A673 (cell line): Measurements from ENCODE around the gene OSBP2. TPM values are rescaled to one million over a fixed set of nuclear protein-coding genes. Genes with fewer than 3 reads are reported as not detected.

Experiments used
- BruUV-seq: library from RNA; stranded (reverse); fragments of 400-500 nt; replicated peaks from 2 replicates; lab custom pipeline; 2021; lab: Mats Ljungman, UMichigan
- CTCF ChIA-PET: fragments of 300-600 bp; sonication (Branson Sonifier 250); formaldehyde crosslinking; loops from one replicate; lab custom pipeline; 2022; ENCODE audit warnings: antibody characterized with exemption; lab: Charles Lee
- POLR2A ChIA-PET: fragments of 300-600 bp; sonication (Branson Sonifier 250); formaldehyde crosslinking; loops from one replicate; lab custom pipeline; 2022; ENCODE audit warnings: antibody characterized with exemption; ENCODE audit not compliant: low non-redundant PET; lab: Charles Lee
- DNase-seq: peaks from one replicate; pipeline ENCODE4 v3.0.0-alpha.2; 2015; ENCODE audit warnings: low spot score
- H3K27ac ChIP-seq: fragments of 200-600 bp; sonication (generic); 2 replicates; pipeline ENCODE4 v1.5.1; 2016; ENCODE audit warnings: mixed run types, low read depth, mild to moderate bottlenecking, mixed read lengths, antibody characterized with exemption, low read length; ENCODE audit not compliant: poor library complexity, severe bottlenecking
- H3K27me3 ChIP-seq: fragments of 200-600 bp; sonication (generic); replicated peaks from 2 replicates; pipeline ENCODE4 v1.6.1; 2017; ENCODE audit warnings: mixed run types, low read depth, mild to moderate bottlenecking, mixed read lengths, antibody characterized with exemption, low read length; ENCODE audit not compliant: insufficient read depth, poor library complexity
- H3K36me3 ChIP-seq: fragments of 200-600 bp; sonication (generic); 2 replicates; pipeline ENCODE4 v1.6.1; 2016; ENCODE audit warnings: mixed run types, mild to moderate bottlenecking, mixed read lengths, antibody characterized with exemption, low read length; ENCODE audit not compliant: insufficient read depth, poor library complexity, severe bottlenecking
- H3K4me1 ChIP-seq: fragments of 200-600 bp; sonication (generic); 2 replicates; pipeline ENCODE4 v1.6.1; 2017; ENCODE audit warnings: mixed run types, mild to moderate bottlenecking, mixed read lengths, antibody characterized with exemption, low read length; ENCODE audit not compliant: insufficient read depth, poor library complexity, severe bottlenecking
- H3K4me3 ChIP-seq: fragments of 200-600 bp; sonication (generic); 2 replicates; pipeline ENCODE4 v1.5.1; 2016; ENCODE audit warnings: low read depth, mixed run types, mild to moderate bottlenecking, mixed read lengths, low read length; ENCODE audit not compliant: poor library complexity, severe bottlenecking
- H3K9me3 ChIP-seq: fragments of 200-600 bp; sonication (generic); 2 replicates; pipeline ENCODE4 v1.6.1; 2016; ENCODE audit warnings: mixed run types, low read depth, mild to moderate bottlenecking, mixed read lengths, antibody characterized with exemption, low read length; ENCODE audit not compliant: poor library complexity, severe bottlenecking
- EZH2 ChIP-seq: fragments of 200-600 bp; sonication (generic); IDR thresholded peaks from 2 replicates; pipeline ENCODE4 v1.6.1; 2017; ENCODE audit warnings: borderline replicate concordance, low read depth, mild to moderate bottlenecking, mixed read lengths, antibody characterized with exemption, low read length; ENCODE audit not compliant: poor library complexity, severe bottlenecking
- intact Hi-C: fragments of 100-400 bp; cut with micrococcal nuclease; formaldehyde crosslinking; loops from one replicate; pipeline ENCODE4 v1.10.0; 2022; ENCODE audit not compliant: unreplicated experiment
- total RNA-seq: library from RNA; stranded (reverse); gene quantifications from 2 replicates; pipeline ENCODE4 v1.2.3, GENCODE V29; 2021
- TF ChIP-seq, protein P1 (sequence below): fragments of 300-800, 200-600 bp; sonication (generic); conservative IDR thresholded peaks from 2 replicates; pipeline ENCODE4 v1.5.1; 2017; ENCODE audit warnings: low read depth, mild to moderate bottlenecking, antibody characterized with exemption, low read length, moderate library complexity, mixed read lengths

The OSBP2 gene
- total RNA-seq, 1 experiment from 2014 or later, result 1.8 TPM

DNA sequence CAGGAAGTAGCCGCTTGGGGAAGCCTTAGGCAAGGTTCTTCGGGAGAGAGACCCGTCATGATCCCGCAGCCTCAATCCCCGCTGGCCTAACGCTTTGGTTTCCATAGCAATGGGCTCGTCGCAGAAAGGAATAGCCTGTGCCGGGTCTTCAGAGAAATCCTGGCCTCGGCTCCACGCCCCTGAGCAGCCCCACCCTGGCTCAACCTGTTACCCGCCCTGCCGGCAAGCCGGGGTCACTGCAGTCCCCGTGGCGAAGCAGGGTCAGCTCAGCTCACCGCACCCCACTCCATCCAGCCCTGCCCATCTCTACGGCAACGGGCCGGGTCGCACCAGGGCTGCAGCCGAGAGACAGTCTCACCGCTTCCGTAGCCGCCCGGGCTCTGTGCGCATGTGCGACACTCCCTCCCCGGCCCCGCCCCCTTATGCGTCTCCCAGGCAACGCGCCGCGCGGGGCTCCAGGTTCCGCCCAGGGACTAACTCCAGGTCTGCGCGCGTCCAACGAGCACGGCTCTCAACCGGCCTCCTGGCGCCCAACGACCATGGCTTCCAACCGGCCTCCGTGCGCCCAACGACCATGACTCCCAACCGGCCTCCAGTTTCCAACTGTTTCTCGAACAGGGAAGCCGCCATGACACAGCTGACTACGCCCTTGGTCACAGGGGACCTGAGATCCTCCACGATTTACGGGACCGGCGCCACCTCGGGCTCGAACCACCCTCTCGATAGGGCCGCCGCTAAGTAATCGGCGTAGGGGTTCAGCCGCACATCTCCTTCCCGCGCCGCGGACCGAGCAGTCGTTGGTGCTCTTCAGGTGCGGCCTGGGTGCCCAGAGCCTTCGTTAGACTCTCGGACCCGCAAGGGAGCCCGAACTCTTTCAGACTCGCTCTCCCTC, 26.9 kb upstream of the OSBP2 start, which contains the start of gene DUSP18:
TSS of gene DUSP18 (minus strand) at position 382 of the 892 bp plus-strand sequence. CDS start 3,872 bp downstream, outside the sequence.
- Histone ChIP-seq H3K4me1 (no peaks in the 10 kb centered on the region), H3K9me3 (no peaks in the 10 kb centered on the region), H3K27ac (peak within 1 kb of the TSS; percentile 7), H3K4me3 (peak within 1 kb of the TSS; percentile 86), H3K27me3 (no peaks in the 10 kb centered on the region), H3K36me3 (no peaks in the 10 kb centered on the region)
- TF ChIP-seq, protein P1, sequence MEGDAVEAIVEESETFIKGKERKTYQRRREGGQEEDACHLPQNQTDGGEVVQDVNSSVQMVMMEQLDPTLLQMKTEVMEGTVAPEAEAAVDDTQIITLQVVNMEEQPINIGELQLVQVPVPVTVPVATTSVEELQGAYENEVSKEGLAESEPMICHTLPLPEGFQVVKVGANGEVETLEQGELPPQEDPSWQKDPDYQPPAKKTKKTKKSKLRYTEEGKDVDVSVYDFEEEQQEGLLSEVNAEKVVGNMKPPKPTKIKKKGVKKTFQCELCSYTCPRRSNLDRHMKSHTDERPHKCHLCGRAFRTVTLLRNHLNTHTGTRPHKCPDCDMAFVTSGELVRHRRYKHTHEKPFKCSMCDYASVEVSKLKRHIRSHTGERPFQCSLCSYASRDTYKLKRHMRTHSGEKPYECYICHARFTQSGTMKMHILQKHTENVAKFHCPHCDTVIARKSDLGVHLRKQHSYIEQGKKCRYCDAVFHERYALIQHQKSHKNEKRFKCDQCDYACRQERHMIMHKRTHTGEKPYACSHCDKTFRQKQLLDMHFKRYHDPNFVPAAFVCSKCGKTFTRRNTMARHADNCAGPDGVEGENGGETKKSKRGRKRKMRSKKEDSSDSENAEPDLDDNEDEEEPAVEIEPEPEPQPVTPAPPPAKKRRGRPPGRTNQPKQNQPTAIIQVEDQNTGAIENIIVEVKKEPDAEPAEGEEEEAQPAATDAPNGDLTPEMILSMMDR, result no peak
- TF ChIP-seq EZH2, result no peak
- intact Hi-C loops, result no loop called here
- no TSS peak for BruUV-seq
- ChIA-PET POLR2A (no interaction called here), CTCF (no interaction called here)
- DNase-seq, result peak; percentile 92

DNA sequence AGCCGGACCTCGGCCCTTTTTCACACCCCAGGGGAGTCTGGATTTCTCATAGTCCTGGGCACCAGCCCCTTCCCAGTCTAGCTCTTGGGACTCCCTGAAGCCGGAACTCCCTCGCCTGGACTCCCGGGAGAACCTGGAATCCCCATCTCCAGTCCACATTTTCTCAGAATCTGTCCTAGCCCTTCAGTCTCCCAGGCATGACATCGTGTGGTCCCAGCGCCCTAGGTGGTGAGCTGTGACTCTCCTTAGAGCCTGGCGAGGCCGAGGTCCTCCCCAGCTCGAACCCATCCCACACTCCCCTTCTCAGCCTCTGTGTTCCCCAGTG, 26.3 kb upstream of the OSBP2 start:
- H3K27ac ChIP-seq, result no peak overlapping the region
- BruUV-seq, result no TSS peak
- H3K36me3 ChIP-seq, result no peaks in the 10 kb centered on the region
- H3K4me3 ChIP-seq, result peak overlapping the region; percentile 86
- DNase-seq, result no peak
- ChIA-PET CTCF (no interaction called here), POLR2A (interaction anchor here (0.7 kb wide), 1 partner anchor 116 kb away, joined by 3 read pairs; no protein-coding TSS in a partner anchor)
- TF ChIP-seq, protein P1, result no peak
- TF ChIP-seq EZH2, result no peak
- H3K4me1 ChIP-seq, result no peaks in the 10 kb centered on the region
- H3K27me3 ChIP-seq, result no peaks in the 10 kb centered on the region
- intact Hi-C loops, result no loop called here
- no peaks in the 10 kb centered on the region for H3K9me3 ChIP-seq

- Histone ChIP-seq H3K36me3 (no peaks in the 10 kb centered on the region), H3K27me3 (no peaks in the 10 kb centered on the region), H3K9me3 (no peaks in the 10 kb centered on the region), H3K4me3 (no peak overlapping the region), H3K4me1 (no peaks in the 10 kb centered on the region), H3K27ac (no peak overlapping the region)
- BruUV-seq, result no TSS peak
- ChIA-PET POLR2A (no interaction called here), CTCF (no interaction called here)
- DNase-seq, result no peak
- intact Hi-C loops, result no loop called here
- TF ChIP-seq, protein P1, result no peak
- no peak for TF ChIP-seq EZH2
Observed at GRCh38 chr22:30671071-30671470, 23.6 kb upstream of the OSBP2 start.
